H1 (cell line): ENCODE measurements around the gene FAM9B. TPM values are rescaled to one million over a fixed set of nuclear protein-coding genes. Genes with fewer than 3 reads are reported as not detected.

Source experiments
- polyA plus RNA-seq, 7 experiments: library from polyadenylated mRNA; depleted of rRNA in 3 of 7; stranded (reverse) in 5 of 7; unstranded in 2 of 7; fragments of >200 nt in 5 of 7; fragments of 200-250 nt in 2 of 7; gene quantifications; 1 replicate in 5 of 7; 2 replicates in 1 of 7; 4 replicates in 1 of 7; pipeline versions ENCODE4 v1.2.1 to v1.2.3, GENCODE V29; 2011 to 2013; ENCODE audit warnings: missing spikeins in 2 of 7, mixed read lengths in 2 of 7
- total RNA-seq: library from RNA; stranded (reverse); fragmentation: NEBNext Ultra II Directional; extraction: Animal tissue kit (Norgen Biotek cat#: 25700); gene quantifications from 2 replicates; pipeline ENCODE4 v1.2.1, GENCODE V29; 2021

Gene FAM9B
- total and polyA plus RNA-seq, 2 of the 8 experiments (the other 6 are each of a cell fraction or from before 2014, with no cell fraction given), result not detected

Other genes starting within 250 kb of the FAM9B start
- not detected in 2 replicates for gene FAM9A, start 232.7 kb downstream of the FAM9B start, total RNA-seq
- gene FAM9A, start 232.7 kb downstream of the FAM9B start, polyA plus RNA-seq (2011; rRNA removed), result not detected in 2 replicates